Gastrocnemius medialis (tissue), 4 donors: Measurements from ENCODE around the gene CALD1. TPM values are rescaled to one million over a fixed set of nuclear protein-coding genes. Genes with fewer than 3 reads are reported as not detected.

Experiments
- ATAC-seq, 2 donors: fragments of 150-250 bp; one replicate each; pipeline ENCODE4 v1.9.1; 2016
- DNase-seq, 2 donors: peaks; one replicate each; pipeline ENCODE4 v3.0.0-alpha.2; 2019
- H3K27ac ChIP-seq, 4 donors: fragments of 200-600 bp; sonication (generic); 1 replicate in 1 of 4; 2 replicates in 3 of 4; pipeline ENCODE4 v1.5.1; 2016 to 2018; ENCODE audit warnings: mild to moderate bottlenecking in 2 of 4, moderate library complexity in 1 of 4
- H3K27me3 ChIP-seq, 3 donors: fragments of 200-600 bp; sonication (generic) in 2 of 3; 1 replicate in 1 of 3; 2 replicates in 2 of 3; pipeline versions ENCODE4 v1.5.1 to v1.6.0; 2016 to 2019; ENCODE audit warnings: mild to moderate bottlenecking in 1 of 3, moderate library complexity in 1 of 3
- H3K36me3 ChIP-seq, 2 donors: fragments of 200-600 bp; sonication (generic) in 1 of 2; one replicate each; pipeline ENCODE4 v1.5.1; 2017 to 2018
- H3K4me1 ChIP-seq, 2 donors: fragments of 200-600 bp; sonication (generic) in 1 of 2; one replicate each; pipeline ENCODE4 v1.5.1; 2016 to 2017; ENCODE audit warnings: mild to moderate bottlenecking in 2 of 2
- H3K4me3 ChIP-seq, 4 donors: fragments of 200-600 bp; sonication (generic) in 3 of 4; 1 replicate in 1 of 4; 2 replicates in 3 of 4; pipeline ENCODE4 v1.5.1; 2016 to 2019; ENCODE audit warnings: mild to moderate bottlenecking in 2 of 4
- H3K9me3 ChIP-seq, 3 donors: fragments of 200-600 bp; sonication (generic) in 2 of 3; 1 replicate in 1 of 3; 2 replicates in 2 of 3; pipeline ENCODE4 v1.5.1; 2016 to 2019
- CTCF ChIP-seq, 5 experiments: fragments of 450-650 bp in 3 of 5; fragments of 200-600 bp in 2 of 5; sonication (generic) in 2 of 5; IDR thresholded peaks in 4 of 5; conservative IDR thresholded peaks in 1 of 5; 1 replicate in 4 of 5; 2 replicates in 1 of 5; pipeline ENCODE4 v1.5.1; 2016 to 2019; ENCODE audit warnings: antibody characterized with exemption in 5 of 5, mild to moderate bottlenecking in 3 of 5, moderate library complexity in 3 of 5
- POLR2A ChIP-seq, 2 donors: fragments of 450-650 bp; IDR thresholded peaks; one replicate each; pipeline ENCODE4 v1.6.1; 2017; ENCODE audit warnings: antibody characterized with exemption in 2 of 2, mild to moderate bottlenecking in 2 of 2, moderate library complexity in 2 of 2
- in situ Hi-C, 4 donors: fragments of 200-750 bp; cut with MboI; loops; one replicate each; pipeline versions ENCODE4 v1.15.0 to v1.8.0; 2017; ENCODE audit warnings: low sequenced_read_pairs in 4 of 4
- intact Hi-C: fragments of 100-400 bp; cut with DNase I; formaldehyde crosslinking; loops from one replicate; pipeline ENCODE4 v1.15.1; 2023; ENCODE audit warnings: low total_unique reads
- total RNA-seq, 4 donors: library from RNA; depleted of rRNA; stranded (reverse); fragments of >200 nt; gene quantifications; one replicate each; pipeline versions ENCODE4 v1.1.0 to v1.2.3, GENCODE V29; 2016

CALD1 gene
- total RNA-seq, 4 donors from 2014 or later: 25.9 to 43.2 (median 32.3) TPM

GRCh38 chr7:134740376-134740775 is 39.1 kb upstream of the CALD1 start:
- no peak for TF ChIP-seq CTCF (IDR thresholded peaks at IDR 0.05 in 4 of 5, conservative IDR thresholded peaks at IDR 0.05 in 1 of 5)
- TF ChIP-seq POLR2A (IDR thresholded peaks at IDR 0.05): no peak
- in situ Hi-C loops (no loop called here), intact Hi-C loops (no loop called here)
- no peak for ATAC-seq
- DNase-seq: no peak
- Histone ChIP-seq H3K4me1 (peaks cover 0 to 8% of the 10 kb centered on the region in 2 donors), H3K9me3 (no peaks in the 10 kb centered on the region), H3K36me3 (no peaks in the 10 kb centered on the region), H3K27ac (peak overlapping the region in 1 of 4 donors; percentile 19), H3K4me3 (no peak overlapping the region), H3K27me3 (no peaks in the 10 kb centered on the region)

- H3K9me3 ChIP-seq: no peaks in the 10 kb centered on the region
- ATAC-seq (peak in 1 of 2 donors; percentile 24), DNase-seq (peak in 1 of 2 donors; percentile 25)
- TF ChIP-seq POLR2A (IDR thresholded peaks at IDR 0.05) (no peak), CTCF (IDR thresholded peaks at IDR 0.05 in 4 of 5, conservative IDR thresholded peaks at IDR 0.05 in 1 of 5) (no peak)
- H3K27me3 ChIP-seq: no peaks in the 10 kb centered on the region
- H3K4me3 ChIP-seq: no peak overlapping the region
- no peaks in the 10 kb centered on the region for H3K36me3 ChIP-seq
- intact Hi-C loops: no loop called here
- peak overlapping the region; percentile 31 to 59 (median 48) for H3K27ac ChIP-seq
- in situ Hi-C loops: no loop called here
- H3K4me1 ChIP-seq: peaks cover 0 to 8% of the 10 kb centered on the region in 2 donors
Observed at GRCh38 chr7:134741907-134742635, 37.4 kb upstream of the CALD1 start.

GRCh38 chr7:134742688-134743350 is 36.6 kb upstream of the CALD1 start:
- Histone ChIP-seq H3K4me3 (no peak overlapping the region), H3K27ac (peak overlapping the region; percentile 31 to 59 (median 48)), H3K36me3 (no peaks in the 10 kb centered on the region), H3K27me3 (no peaks in the 10 kb centered on the region), H3K9me3 (no peaks in the 10 kb centered on the region), H3K4me1 (peaks cover 0 to 8% of the 10 kb centered on the region in 2 donors)
- no peak for TF ChIP-seq POLR2A (IDR thresholded peaks at IDR 0.05)
- no peak for TF ChIP-seq CTCF (IDR thresholded peaks at IDR 0.05 in 4 of 5, conservative IDR thresholded peaks at IDR 0.05 in 1 of 5)
- in situ Hi-C loops (no loop called here), intact Hi-C loops (no loop called here)
- DNase-seq: peak in 1 of 2 donors; percentile 19
- no peak for ATAC-seq

GRCh38 chr7:134744569-134744968 is 34.9 kb upstream of the CALD1 start:
- no peak overlapping the region for H3K27ac ChIP-seq
- intact Hi-C loops: no loop called here
- ATAC-seq: no peak

More at GRCh38 chr7:134744569-134744968, 34.9 kb upstream of the CALD1 start:
- Histone ChIP-seq H3K9me3 (no peaks in the 10 kb centered on the region), H3K27me3 (no peaks in the 10 kb centered on the region), H3K4me3 (no peak overlapping the region), H3K4me1 (peaks cover 0 to 8% of the 10 kb centered on the region in 2 donors), H3K36me3 (no peaks in the 10 kb centered on the region)
- DNase-seq: no peak
- no peak for TF ChIP-seq CTCF (IDR thresholded peaks at IDR 0.05 in 4 of 5, conservative IDR thresholded peaks at IDR 0.05 in 1 of 5)
- no peak for TF ChIP-seq POLR2A (IDR thresholded peaks at IDR 0.05)
- in situ Hi-C loops: no loop called here
